Measurements from ENCODE around the gene MYO1H. TPM values are rescaled to one million over a fixed set of nuclear protein-coding genes. Genes with fewer than 3 reads are reported as not detected.

MYO1H gene
- total RNA-seq, 1 donor from 2014 or later = not detected

GRCh38 chr12:109432431-109432830 is 84.7 kb downstream of the MYO1H start:
- Mint-ChIP-seq H3K4me3 (no peak overlapping the region), H3K36me3 (ENCODE audit: low read depth) (no peaks in the 10 kb centered on the region), H3K4me1 (peaks cover 12% of the 10 kb centered on the region), H3K27ac (ENCODE audit: unreplicated experiment) (no peak overlapping the region), H3K27me3 (ENCODE audit: low read depth) (peaks cover 3% of the 10 kb centered on the region), H3K9me3 (no peaks in the 10 kb centered on the region)
- no peak for DNase-seq (ENCODE audit: low read depth, low spot score)
- no peak for TF ChIP-seq CTCF (conservative IDR thresholded peaks at IDR 0.05)

GRCh38 chr12:109432842-109433304 is 85.2 kb downstream of the MYO1H start:
- Mint-ChIP-seq H3K4me3 (no peak overlapping the region), H3K4me1 (peaks cover 12% of the 10 kb centered on the region), H3K27me3 (ENCODE audit: low read depth) (peaks cover 2% of the 10 kb centered on the region), H3K36me3 (ENCODE audit: low read depth) (no peaks in the 10 kb centered on the region), H3K9me3 (no peaks in the 10 kb centered on the region), H3K27ac (ENCODE audit: unreplicated experiment) (no peak overlapping the region)
- DNase-seq (ENCODE audit: low read depth, low spot score) = peak; percentile 80
- peak; percentile 81 for TF ChIP-seq CTCF (conservative IDR thresholded peaks at IDR 0.05)

GRCh38 chr12:109433618-109434017 is 85.9 kb downstream of the MYO1H start:
- no peak for TF ChIP-seq CTCF (conservative IDR thresholded peaks at IDR 0.05)
- Mint-ChIP-seq H3K36me3 (ENCODE audit: low read depth) (no peaks in the 10 kb centered on the region), H3K4me3 (no peak overlapping the region), H3K27ac (ENCODE audit: unreplicated experiment) (no peak overlapping the region), H3K9me3 (no peaks in the 10 kb centered on the region), H3K4me1 (peaks cover 12% of the 10 kb centered on the region), H3K27me3 (ENCODE audit: low read depth) (no peaks in the 10 kb centered on the region)
- DNase-seq (ENCODE audit: low read depth, low spot score) = no peak

GRCh38 chr12:109434582-109434981 is 86.9 kb downstream of the MYO1H start:
- Mint-ChIP-seq H3K27me3 (ENCODE audit: low read depth) (no peaks in the 10 kb centered on the region), H3K4me1 (peaks cover 12% of the 10 kb centered on the region), H3K9me3 (no peaks in the 10 kb centered on the region), H3K27ac (ENCODE audit: unreplicated experiment) (no peak overlapping the region), H3K36me3 (ENCODE audit: low read depth) (no peaks in the 10 kb centered on the region), H3K4me3 (no peak overlapping the region)
- TF ChIP-seq CTCF (conservative IDR thresholded peaks at IDR 0.05) = no peak
- no peak for DNase-seq (ENCODE audit: low read depth, low spot score)

GRCh38 chr12:109435428-109436187 is 87.9 kb downstream of the MYO1H start:
- H3K4me1 Mint-ChIP-seq = peaks cover 17% of the 10 kb centered on the region
- H3K36me3 Mint-ChIP-seq (ENCODE audit: low read depth) = no peaks in the 10 kb centered on the region
- H3K27ac Mint-ChIP-seq (ENCODE audit: unreplicated experiment) = no peak overlapping the region
- H3K27me3 Mint-ChIP-seq (ENCODE audit: low read depth) = no peaks in the 10 kb centered on the region
- no peak for DNase-seq (ENCODE audit: low read depth, low spot score)
- no peaks in the 10 kb centered on the region for H3K9me3 Mint-ChIP-seq
- no peak for TF ChIP-seq CTCF (conservative IDR thresholded peaks at IDR 0.05)
- no peak overlapping the region for H3K4me3 Mint-ChIP-seq
